K562 (cell line): ENCODE results near the gene LRRC27. TPM values are rescaled to one million over a fixed set of nuclear protein-coding genes. Genes with fewer than 3 reads are reported as not detected.

Source experiments
- ATAC-seq: fragments of 200-7000 bp; cut with Tn5 transposase; 3 replicates; pipeline ENCODE4 v1.9.1; 2020; ENCODE audit warnings: moderate library complexity
- BruUV-seq: library from RNA; stranded (reverse); fragments of 400-500 nt; replicated peaks from 2 replicates; lab custom pipeline; 2021; lab: Mats Ljungman, UMichigan
- CTCF ChIA-PET: fragments of 300-600 bp; formaldehyde crosslinking; extraction: SDS; loops from one replicate; lab custom pipeline; 2021; ENCODE audit warnings: low intra/inter-chr PET ratio; lab: Yijun Ruan, JAX
- POLR2A ChIA-PET: fragments of 300-600, 350-650 bp; sonication (Branson Sonifier 250); formaldehyde crosslinking; extraction: SDS; loops from one replicate; lab custom pipeline; 2021; ENCODE audit warnings: antibody characterized with exemption, inconsistent platforms; lab: Yijun Ruan, JAX
- DNase-seq, 4 experiments: peaks; one replicate each; pipeline versions ENCODE4 v3.0.0 to v3.0.0-alpha.2; 2011 to 2018; ENCODE audit warnings: low spot score in 3 of 4, mixed read lengths in 3 of 4; ENCODE audit errors: extremely low read depth in 1 of 4
- FAIRE-seq: peaks from 2 replicates; lab custom pipeline; 2011; peaks lifted over from hg19 to GRCh38; lab: Jason Lieb, UNC
- H2AFZ ChIP-seq: 2 replicates; pipeline ENCODE4 v1.6.0; 2011; ENCODE audit warnings: low read depth, low read length, control low read depth, inconsistent platforms
- H3K27ac ChIP-seq: fragments of 200-600 bp; 3 replicates; pipeline ENCODE4 v1.8.0; 2011; ENCODE audit warnings: low read depth, mild to moderate bottlenecking, control low read depth, inconsistent platforms, low read length, moderate library complexity, mixed read lengths; ENCODE audit errors: extremely low read depth
- H3K27me3 ChIP-seq, 2 experiments: fragments of 300-600 bp in 1 of 2; 2 replicates in 1 of 2; 3 replicates in 1 of 2; pipeline versions ENCODE4 v1.6.0 to v1.8.0; 2011; ENCODE audit warnings: inconsistent platforms in 2 of 2, low read length in 2 of 2, mild to moderate bottlenecking in 1 of 2, mixed read lengths in 1 of 2, moderate library complexity in 1 of 2; ENCODE audit not compliant: control insufficient read depth in 2 of 2, insufficient read depth in 2 of 2
- H3K36me3 ChIP-seq: fragments of 300-600 bp; 3 replicates; pipeline ENCODE4 v1.8.0; 2011; ENCODE audit warnings: mild to moderate bottlenecking, low read length, inconsistent platforms; ENCODE audit not compliant: control insufficient read depth, insufficient read depth
- H3K4me1 ChIP-seq, 2 experiments: fragments of 200-600 bp in 1 of 2; replicated peaks in 1 of 2; 2 replicates in 1 of 2; 3 replicates in 1 of 2; pipeline versions ENCODE4 v1.5.1 to v1.8.0; 2011; ENCODE audit warnings: inconsistent platforms in 2 of 2, low read length in 2 of 2, mild to moderate bottlenecking in 1 of 2, mixed read lengths in 1 of 2, moderate library complexity in 1 of 2; ENCODE audit not compliant: control insufficient read depth in 2 of 2, insufficient read depth in 2 of 2
- H3K4me2 ChIP-seq: 2 replicates; pipeline ENCODE4 v1.6.1; 2011; ENCODE audit warnings: low read length, control low read depth, inconsistent platforms, mixed read lengths; ENCODE audit not compliant: insufficient read depth
- H3K4me3 ChIP-seq: fragments of 200-600 bp; sonication (generic), shearing (Covaris generic); 2 replicates; pipeline ENCODE4 v1.5.1; 2016; ENCODE audit warnings: control low read depth, inconsistent platforms
- H3K79me2 ChIP-seq: fragments of 200-600 bp; 3 replicates; pipeline ENCODE4 v1.8.0; 2011; ENCODE audit warnings: low read length, inconsistent platforms; ENCODE audit not compliant: control insufficient read depth, insufficient read depth
- H3K9ac ChIP-seq, 2 experiments: 2 replicates each; pipeline versions ENCODE4 v1.6.0 to v1.6.1; 2011; ENCODE audit warnings: low read depth in 2 of 2, low read length in 2 of 2, control low read depth in 1 of 2, inconsistent platforms in 1 of 2, mild to moderate bottlenecking in 1 of 2, mixed read lengths in 1 of 2; ENCODE audit not compliant: insufficient read depth in 1 of 2
- H3K9me1 ChIP-seq: one replicate; pipeline ENCODE4 v1.6.0; 2011; ENCODE audit warnings: inconsistent platforms, mild to moderate bottlenecking, low read length, moderate library complexity; ENCODE audit not compliant: control insufficient read depth, insufficient read depth
- H3K9me3 ChIP-seq: replicated peaks from 2 replicates; pipeline ENCODE4 v1.5.1; 2011; ENCODE audit warnings: low read depth, low read length, inconsistent platforms; ENCODE audit not compliant: control insufficient read depth, insufficient read depth
- H4K20me1 ChIP-seq: replicated peaks from 2 replicates; pipeline ENCODE4 v1.6.1; 2011; ENCODE audit warnings: low read length, inconsistent platforms, mixed read lengths; ENCODE audit not compliant: control insufficient read depth, insufficient read depth
- CC2D1A ChIP-seq: fragments of 450-650 bp; IDR thresholded peaks from 2 replicates; pipeline ENCODE4 v1.6.1; 2017; ENCODE audit warnings: mild to moderate bottlenecking
- WGBS: fragments of 100-300 bp; shearing (Covaris generic); methylation state at CpG from one replicate; pipeline ENCODE4 v1.1.6; 2016; ENCODE audit warnings: low coverage, mixed read lengths; ENCODE audit not compliant: insufficient coverage; ENCODE audit errors: missing lambda C conversion rate; 5-methylcytosine and 5-hydroxymethylcytosine counted together
- in situ Hi-C: fragments of 300-500 bp; cut with MboI; formaldehyde crosslinking; loops from 4 replicates; pipeline ENCODE4 v1.15.0; 2018; ENCODE audit warnings: inconsistent platforms, mixed read lengths
- intact Hi-C: fragments of 100-400 bp; cut with micrococcal nuclease; formaldehyde crosslinking; loops from 2 replicates; pipeline ENCODE4 v1.14.2; 2022
- polyA plus RNA-seq, 8 experiments: library from polyadenylated mRNA; depleted of rRNA in 4 of 8; stranded (reverse) in 5 of 8; unstranded in 3 of 8; fragments of >200 nt; fragmentation: Nextera tagmentation in 2 of 8; fragmentation: Illumina TruSeq in 1 of 8; extraction: Ambion mirVana in 2 of 8; extraction: Trizol in 1 of 8; gene quantifications; 2 replicates each; pipeline versions ENCODE4 v1.2.1 to v1.2.3, GENCODE V29; 2011 to 2014; ENCODE audit warnings: inconsistent platforms in 1 of 8, missing spikeins in 1 of 8
- total RNA-seq, 7 experiments: library from RNA; depleted of rRNA in 6 of 7; stranded (reverse); fragments of >200 nt in 6 of 7; fragmentation: Illumina TruSeq in 2 of 7; extraction: Trizol in 2 of 7; gene quantifications; 2 replicates each; pipeline versions ENCODE4 v1.2.1 to v1.2.3, GENCODE V29; 2011 to 2021; ENCODE audit warnings: low replicate concordance in 1 of 7
- TF ChIP-seq, protein P1 (sequence below): fragments of 450-650 bp; IDR thresholded peaks from 2 replicates; pipeline ENCODE4 v1.6.1; 2018; ENCODE audit not compliant: partially characterized antibody

The LRRC27 gene
- total and polyA plus RNA-seq, 9 of the 15 experiments (the other 6 are each of a cell fraction or from before 2014, with no cell fraction given): 0.10 to 2.7 (median 1.4) TPM

GRCh38 chr10:132413226-132414205 lies 81.5 kb downstream of the LRRC27 start:
- ATAC-seq: peak; percentile 67
- Histone ChIP-seq H3K9me1 (no peaks in the 10 kb centered on the region), H2AFZ (no peak overlapping the region), H4K20me1 (no peaks in the 10 kb centered on the region), H3K27ac (no peak overlapping the region), H3K9ac (peak overlapping the region in 1 of 2 experiments; percentile 36; a peak in 1 of 4 replicates), H3K27me3 (no peaks in the 10 kb centered on the region), H3K79me2 (no peaks in the 10 kb centered on the region; the same call in 2 of the 3 replicates), H3K4me3 (no peak overlapping the region), H3K9me3 (no peaks in the 10 kb centered on the region), H3K36me3 (no peaks in the 10 kb centered on the region; the same call in 2 of the 3 replicates), H3K4me1 (peaks cover 3 to 62% of the 10 kb centered on the region in 2 experiments; a peak in 3 of 5 replicates), H3K4me2 (no peak overlapping the region)
- intact Hi-C loops: no loop called here
- ChIA-PET POLR2A (interaction anchor here (0.6 kb wide), 1 partner anchor 189 kb away, joined by 3 read pairs; no protein-coding TSS in a partner anchor), CTCF (no interaction called here)
- BruUV-seq: no TSS peak
- FAIRE-seq: no peak
- 57% methylated on average over 20 of the region's 32 CpGs for WGBS
- TF ChIP-seq, protein P1, sequence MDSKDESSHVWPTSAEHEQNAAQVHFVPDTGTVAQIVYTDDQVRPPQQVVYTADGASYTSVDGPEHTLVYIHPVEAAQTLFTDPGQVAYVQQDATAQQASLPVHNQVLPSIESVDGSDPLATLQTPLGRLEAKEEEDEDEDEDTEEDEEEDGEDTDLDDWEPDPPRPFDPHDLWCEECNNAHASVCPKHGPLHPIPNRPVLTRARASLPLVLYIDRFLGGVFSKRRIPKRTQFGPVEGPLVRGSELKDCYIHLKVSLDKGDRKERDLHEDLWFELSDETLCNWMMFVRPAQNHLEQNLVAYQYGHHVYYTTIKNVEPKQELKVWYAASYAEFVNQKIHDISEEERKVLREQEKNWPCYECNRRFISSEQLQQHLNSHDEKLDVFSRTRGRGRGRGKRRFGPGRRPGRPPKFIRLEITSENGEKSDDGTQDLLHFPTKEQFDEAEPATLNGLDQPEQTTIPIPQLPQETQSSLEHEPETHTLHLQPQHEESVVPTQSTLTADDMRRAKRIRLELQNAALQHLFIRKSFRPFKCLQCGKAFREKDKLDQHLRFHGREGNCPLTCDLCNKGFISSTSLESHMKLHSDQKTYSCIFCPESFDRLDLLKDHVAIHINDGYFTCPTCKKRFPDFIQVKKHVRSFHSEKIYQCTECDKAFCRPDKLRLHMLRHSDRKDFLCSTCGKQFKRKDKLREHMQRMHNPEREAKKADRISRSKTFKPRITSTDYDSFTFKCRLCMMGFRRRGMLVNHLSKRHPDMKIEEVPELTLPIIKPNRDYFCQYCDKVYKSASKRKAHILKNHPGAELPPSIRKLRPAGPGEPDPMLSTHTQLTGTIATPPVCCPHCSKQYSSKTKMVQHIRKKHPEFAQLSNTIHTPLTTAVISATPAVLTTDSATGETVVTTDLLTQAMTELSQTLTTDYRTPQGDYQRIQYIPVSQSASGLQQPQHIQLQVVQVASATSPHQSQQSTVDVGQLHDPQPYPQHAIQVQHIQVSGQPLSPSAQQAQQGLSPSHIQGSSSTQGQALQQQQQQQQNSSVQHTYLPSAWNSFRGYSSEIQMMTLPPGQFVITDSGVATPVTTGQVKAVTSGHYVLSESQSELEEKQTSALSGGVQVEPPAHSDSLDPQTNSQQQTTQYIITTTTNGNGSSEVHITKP: peak; percentile 13
- no peak for TF ChIP-seq CC2D1A
- peak; percentile 30 to 49 (median 32) for DNase-seq
- in situ Hi-C loops: no loop called here
